Testis (tissue), 2 donors: ENCODE data around the gene CHN2.

ENCODE experiments used
- POLR2A ChIP-seq: fragments of 450-650 bp; IDR thresholded peaks from one replicate; pipeline ENCODE4 v1.6.1; 2017; ENCODE audit warnings: antibody characterized with exemption, mild to moderate bottlenecking, moderate library complexity
- TF ChIP-seq, protein P1 (sequence below), 3 experiments: fragments of 450-650 bp in 2 of 3; fragments of 200-600 bp in 1 of 3; sonication (generic) in 1 of 3; IDR thresholded peaks; one replicate each; pipeline ENCODE4 v1.5.1; 2016 to 2019; ENCODE audit warnings: antibody characterized with exemption in 3 of 3, mild to moderate bottlenecking in 2 of 3, moderate library complexity in 1 of 3

DNA sequence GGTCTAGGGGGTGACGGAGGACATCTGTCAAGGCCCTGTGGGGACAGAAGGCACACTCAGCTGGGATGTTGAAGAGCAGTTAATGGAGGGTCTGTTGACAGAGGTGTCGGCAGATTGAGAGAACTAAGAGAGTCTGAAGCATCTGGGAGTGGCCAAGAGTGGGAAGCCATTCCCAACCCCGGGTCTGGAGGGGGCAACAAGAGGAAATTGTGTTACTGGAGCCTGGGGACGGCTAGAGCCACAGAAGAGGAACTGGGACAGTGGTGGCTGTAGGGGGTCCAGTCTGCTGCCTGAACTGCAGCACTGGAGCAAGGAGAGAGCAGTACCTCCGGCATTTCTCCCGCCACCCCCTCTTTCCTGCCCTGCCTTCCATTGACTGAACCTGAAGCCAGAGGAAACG lies 136.6 kb downstream of the CHN2 start:
- TF ChIP-seq, protein P1, sequence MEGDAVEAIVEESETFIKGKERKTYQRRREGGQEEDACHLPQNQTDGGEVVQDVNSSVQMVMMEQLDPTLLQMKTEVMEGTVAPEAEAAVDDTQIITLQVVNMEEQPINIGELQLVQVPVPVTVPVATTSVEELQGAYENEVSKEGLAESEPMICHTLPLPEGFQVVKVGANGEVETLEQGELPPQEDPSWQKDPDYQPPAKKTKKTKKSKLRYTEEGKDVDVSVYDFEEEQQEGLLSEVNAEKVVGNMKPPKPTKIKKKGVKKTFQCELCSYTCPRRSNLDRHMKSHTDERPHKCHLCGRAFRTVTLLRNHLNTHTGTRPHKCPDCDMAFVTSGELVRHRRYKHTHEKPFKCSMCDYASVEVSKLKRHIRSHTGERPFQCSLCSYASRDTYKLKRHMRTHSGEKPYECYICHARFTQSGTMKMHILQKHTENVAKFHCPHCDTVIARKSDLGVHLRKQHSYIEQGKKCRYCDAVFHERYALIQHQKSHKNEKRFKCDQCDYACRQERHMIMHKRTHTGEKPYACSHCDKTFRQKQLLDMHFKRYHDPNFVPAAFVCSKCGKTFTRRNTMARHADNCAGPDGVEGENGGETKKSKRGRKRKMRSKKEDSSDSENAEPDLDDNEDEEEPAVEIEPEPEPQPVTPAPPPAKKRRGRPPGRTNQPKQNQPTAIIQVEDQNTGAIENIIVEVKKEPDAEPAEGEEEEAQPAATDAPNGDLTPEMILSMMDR (IDR thresholded peaks at IDR 0.05), result no peak
- no peak for TF ChIP-seq POLR2A
